GM12878 (cell line): ENCODE data around the gene ELOVL5.

ENCODE experiments used
- CTCF ChIP-seq, 3 experiments: IDR thresholded peaks in 2 of 3; conservative IDR thresholded peaks in 1 of 3; 2 replicates each; pipeline ENCODE4 v1.5.1; 2011; ENCODE audit warnings: low read depth in 3 of 3, low read length in 3 of 3, mild to moderate bottlenecking in 3 of 3, control low read depth in 2 of 3, moderate library complexity in 2 of 3, inconsistent platforms in 1 of 3, mixed read lengths in 1 of 3; ENCODE audit not compliant: control insufficient read depth in 2 of 3, insufficient read depth in 1 of 3; ENCODE audit errors: extremely low read depth in 1 of 3
- EP300 ChIP-seq, 2 experiments: fragments of 150-350 bp in 1 of 2; IDR thresholded peaks; 2 replicates each; pipeline ENCODE4 v1.6.1; 2011 to 2012; ENCODE audit warnings: low read depth in 2 of 2, low read length in 2 of 2, borderline replicate concordance in 1 of 2, improper control_type of control experiment in 1 of 2, inconsistent platforms in 1 of 2; ENCODE audit not compliant: control insufficient read depth in 1 of 2
- EZH2 ChIP-seq: IDR thresholded peaks from 2 replicates; pipeline ENCODE4 v1.6.1; 2012; ENCODE audit warnings: low read depth, mild to moderate bottlenecking, control low read depth, inconsistent platforms, low read length, borderline replicate concordance; ENCODE audit not compliant: control insufficient read depth
- IKZF1 ChIP-seq: fragments of 450-650 bp; conservative IDR thresholded peaks from 2 replicates; pipeline ENCODE4 v1.6.1; 2017; ENCODE audit warnings: antibody characterized with exemption, mild to moderate bottlenecking
- MLLT1 ChIP-seq: fragments of 450-650 bp; IDR thresholded peaks from 2 replicates; pipeline ENCODE4 v1.6.1; 2016; ENCODE audit warnings: mild to moderate bottlenecking
- NFIC ChIP-seq: IDR thresholded peaks from 2 replicates; pipeline ENCODE4 v1.6.1; 2012; ENCODE audit warnings: low read depth, mild to moderate bottlenecking, inconsistent platforms, low read length, moderate library complexity
- RFX5 ChIP-seq: IDR thresholded peaks from 2 replicates; pipeline ENCODE4 v1.6.1; 2011; ENCODE audit warnings: low read depth, low read length, improper control_type of control experiment
- ZBTB33 ChIP-seq: fragments of 450-650 bp; IDR thresholded peaks from 2 replicates; pipeline ENCODE4 v1.6.1; 2017; ENCODE audit warnings: mild to moderate bottlenecking
- ZNF274 ChIP-seq: IDR thresholded peaks from one replicate; pipeline ENCODE4 v1.8.0; 2011; ENCODE audit not compliant: insufficient read length, insufficient read depth
- ZNF687 ChIP-seq: fragments of 450-650 bp; IDR thresholded peaks from 2 replicates; pipeline ENCODE4 v1.6.1; 2017; ENCODE audit warnings: mild to moderate bottlenecking, moderate library complexity

- no peak for TF ChIP-seq ZBTB33
- TF ChIP-seq NFIC = no peak
- no peak for TF ChIP-seq ZNF274
- TF ChIP-seq EP300 (IDR thresholded peaks at IDR 0.05; ENCODE audit: borderline replicate concordance in 1 of 2, control insufficient read depth in 1 of 2, low read depth in 2 of 2, low read length in 2 of 2) = no peak
- TF ChIP-seq RFX5 = no peak
- TF ChIP-seq CTCF (IDR thresholded peaks at IDR 0.05 in 2 of 3, conservative IDR thresholded peaks at IDR 0.05 in 1 of 3; ENCODE audit: control insufficient read depth in 2 of 3, extremely low read depth in 1 of 3, insufficient read depth in 1 of 3, low read depth in 3 of 3, low read length in 3 of 3) = no peak
- no peak for TF ChIP-seq IKZF1
- TF ChIP-seq EZH2 = no peak
- no peak for TF ChIP-seq ZNF687
- no peak for TF ChIP-seq MLLT1
Measured at GRCh38 chr6:53293691-53294090, 55.1 kb downstream of the ELOVL5 start.
